HepG2 (cell line): ENCODE data around the gene PRSS12. TPM values are rescaled to one million over a fixed set of nuclear protein-coding genes. Genes with fewer than 3 reads are reported as not detected.

Experiments
- BCL3 ChIP-seq: sonication (generic); formaldehyde crosslinking; IDR thresholded peaks from 2 replicates; pipeline ENCODE4 v1.5.1; 2020; ENCODE audit warnings: mild to moderate bottlenecking, missing genetic modification reagents, moderate library complexity
- FOXK1 ChIP-seq: sonication (generic); formaldehyde crosslinking; IDR thresholded peaks from 2 replicates; pipeline ENCODE4 v1.4.0; 2020; ENCODE audit warnings: low read depth, missing genetic modification reagents, borderline replicate concordance
- NFYB ChIP-seq: sonication (generic); formaldehyde crosslinking; IDR thresholded peaks from 2 replicates; pipeline ENCODE4 v1.4.0; 2020; ENCODE audit warnings: missing genetic modification reagents
- ZGPAT ChIP-seq: IDR thresholded peaks from 2 replicates; pipeline ENCODE4 v1.6.1; 2016; ENCODE audit warnings: mild to moderate bottlenecking
- ZSCAN21 ChIP-seq: sonication (generic); formaldehyde crosslinking; IDR thresholded peaks from 2 replicates; pipeline ENCODE4 v1.8.0; 2022; ENCODE audit warnings: mild to moderate bottlenecking, missing genetic modification reagents, moderate library complexity, borderline replicate concordance
- polyA plus RNA-seq, 8 experiments: library from polyadenylated mRNA; depleted of rRNA in 3 of 8; stranded (reverse) in 7 of 8; unstranded in 1 of 8; fragments of >200 nt; fragmentation: Illumina TruSeq in 4 of 8; extraction: Trizol in 4 of 8; gene quantifications; 2 replicates each; pipeline versions ENCODE4 v1.2.1 to v1.2.3, GENCODE V29; 2011 to 2016; ENCODE audit warnings: low read depth in 4 of 8, missing spikeins in 1 of 8, mixed read lengths in 1 of 8; ENCODE audit not compliant: insufficient read depth in 1 of 8
- total RNA-seq, 5 experiments: library from RNA; depleted of rRNA; stranded (reverse); fragments of >200 nt; fragmentation: Illumina TruSeq; extraction: Trizol; gene quantifications; 2 replicates each; pipeline ENCODE4 v1.2.3, GENCODE V29; 2016; ENCODE audit warnings: low read depth in 1 of 5
- TF ChIP-seq, protein P1 (sequence below): sonication (generic); formaldehyde crosslinking; IDR thresholded peaks from one replicate; pipeline ENCODE4 v1.5.1; 2020; ENCODE audit warnings: mild to moderate bottlenecking, missing genetic modification reagents; ENCODE audit errors: not compliant biosample characterization
- TF ChIP-seq, protein P2 (sequence below): sonication (generic); formaldehyde crosslinking; IDR thresholded peaks from 2 replicates; pipeline ENCODE4 v1.5.1; 2020; ENCODE audit warnings: missing genetic modification reagents, mild to moderate bottlenecking, borderline replicate concordance

PRSS12 gene
- total and polyA plus RNA-seq, 2 of the 13 experiments (the other 11 are each of a cell fraction or from before 2014, with no cell fraction given) = 0.02 TPM; not detected in 1

GRCh38 chr4:118265312-118266144 lies 87.3 kb downstream of the PRSS12 start (continued):
- TF ChIP-seq, protein P1, sequence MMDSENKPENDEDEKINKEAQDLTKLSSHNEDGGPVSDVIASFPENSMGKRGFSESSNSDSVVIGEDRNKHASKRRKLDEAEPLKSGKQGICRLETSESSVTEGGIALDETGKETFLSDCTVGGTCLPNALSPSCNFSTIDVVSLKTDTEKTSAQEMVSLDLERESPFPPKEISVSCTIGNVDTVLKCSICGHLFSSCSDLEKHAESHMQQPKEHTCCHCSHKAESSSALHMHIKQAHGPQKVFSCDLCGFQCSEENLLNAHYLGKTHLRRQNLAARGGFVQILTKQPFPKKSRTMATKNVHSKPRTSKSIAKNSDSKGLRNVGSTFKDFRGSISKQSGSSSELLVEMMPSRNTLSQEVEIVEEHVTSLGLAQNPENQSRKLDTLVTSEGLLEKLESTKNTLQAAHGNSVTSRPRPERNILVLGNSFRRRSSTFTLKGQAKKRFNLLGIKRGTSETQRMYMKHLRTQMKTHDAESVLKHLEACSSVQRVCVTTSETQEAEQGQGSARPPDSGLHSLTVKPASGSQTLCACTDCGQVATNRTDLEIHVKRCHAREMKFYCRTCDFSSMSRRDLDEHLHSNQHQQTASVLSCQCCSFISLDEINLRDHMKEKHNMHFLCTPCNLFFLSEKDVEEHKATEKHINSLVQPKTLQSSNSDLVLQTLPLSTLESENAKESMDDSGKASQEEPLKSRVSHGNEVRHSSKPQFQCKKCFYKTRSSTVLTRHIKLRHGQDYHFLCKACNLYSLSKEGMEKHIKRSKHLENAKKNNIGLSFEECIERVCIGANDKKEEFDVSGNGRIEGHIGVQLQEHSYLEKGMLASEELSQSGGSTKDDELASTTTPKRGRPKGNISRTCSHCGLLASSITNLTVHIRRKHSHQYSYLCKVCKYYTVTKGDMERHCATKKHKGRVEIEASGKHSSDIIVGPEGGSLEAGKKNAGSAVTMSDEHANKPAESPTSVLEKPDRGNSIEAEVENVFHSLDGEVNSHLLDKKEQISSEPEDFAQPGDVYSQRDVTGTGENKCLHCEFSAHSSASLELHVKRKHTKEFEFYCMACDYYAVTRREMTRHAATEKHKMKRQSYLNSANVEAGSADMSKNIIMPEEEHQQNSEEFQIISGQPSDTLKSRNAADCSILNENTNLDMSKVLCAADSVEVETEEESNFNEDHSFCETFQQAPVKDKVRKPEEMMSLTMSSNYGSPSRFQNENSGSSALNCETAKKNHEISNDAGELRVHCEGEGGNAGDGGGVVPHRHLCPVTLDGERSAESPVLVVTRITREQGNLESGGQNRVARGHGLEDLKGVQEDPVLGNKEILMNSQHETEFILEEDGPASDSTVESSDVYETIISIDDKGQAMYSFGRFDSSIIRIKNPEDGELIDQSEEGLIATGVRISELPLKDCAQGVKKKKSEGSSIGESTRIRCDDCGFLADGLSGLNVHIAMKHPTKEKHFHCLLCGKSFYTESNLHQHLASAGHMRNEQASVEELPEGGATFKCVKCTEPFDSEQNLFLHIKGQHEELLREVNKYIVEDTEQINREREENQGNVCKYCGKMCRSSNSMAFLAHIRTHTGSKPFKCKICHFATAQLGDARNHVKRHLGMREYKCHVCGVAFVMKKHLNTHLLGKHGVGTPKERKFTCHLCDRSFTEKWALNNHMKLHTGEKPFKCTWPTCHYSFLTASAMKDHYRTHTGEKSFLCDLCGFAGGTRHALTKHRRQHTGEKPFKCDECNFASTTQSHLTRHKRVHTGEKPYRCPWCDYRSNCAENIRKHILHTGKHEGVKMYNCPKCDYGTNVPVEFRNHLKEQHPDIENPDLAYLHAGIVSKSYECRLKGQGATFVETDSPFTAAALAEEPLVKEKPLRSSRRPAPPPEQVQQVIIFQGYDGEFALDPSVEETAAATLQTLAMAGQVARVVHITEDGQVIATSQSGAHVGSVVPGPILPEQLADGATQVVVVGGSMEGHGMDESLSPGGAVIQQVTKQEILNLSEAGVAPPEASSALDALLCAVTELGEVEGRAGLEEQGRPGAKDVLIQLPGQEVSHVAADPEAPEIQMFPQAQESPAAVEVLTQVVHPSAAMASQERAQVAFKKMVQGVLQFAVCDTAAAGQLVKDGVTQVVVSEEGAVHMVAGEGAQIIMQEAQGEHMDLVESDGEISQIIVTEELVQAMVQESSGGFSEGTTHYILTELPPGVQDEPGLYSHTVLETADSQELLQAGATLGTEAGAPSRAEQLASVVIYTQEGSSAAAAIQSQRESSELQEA (CRISPR knock-in tag) = peak; percentile 25
- TF ChIP-seq FOXK1 (CRISPR knock-in tag) (0 out of 2 replicates have a peak, but pooled peaks have one; percentile 21), ZSCAN21 (CRISPR knock-in tag) (peak; percentile 41; the same call in 1 of the 2 replicates), BCL3 (CRISPR knock-in tag) (peak; percentile 13; the same call in 1 of the 2 replicates), NFYB (CRISPR knock-in tag) (peak; percentile 90), ZGPAT (CRISPR knock-in tag) (0 out of 2 replicates have a peak, but pooled peaks have one; percentile 26)
- TF ChIP-seq, protein P2, sequence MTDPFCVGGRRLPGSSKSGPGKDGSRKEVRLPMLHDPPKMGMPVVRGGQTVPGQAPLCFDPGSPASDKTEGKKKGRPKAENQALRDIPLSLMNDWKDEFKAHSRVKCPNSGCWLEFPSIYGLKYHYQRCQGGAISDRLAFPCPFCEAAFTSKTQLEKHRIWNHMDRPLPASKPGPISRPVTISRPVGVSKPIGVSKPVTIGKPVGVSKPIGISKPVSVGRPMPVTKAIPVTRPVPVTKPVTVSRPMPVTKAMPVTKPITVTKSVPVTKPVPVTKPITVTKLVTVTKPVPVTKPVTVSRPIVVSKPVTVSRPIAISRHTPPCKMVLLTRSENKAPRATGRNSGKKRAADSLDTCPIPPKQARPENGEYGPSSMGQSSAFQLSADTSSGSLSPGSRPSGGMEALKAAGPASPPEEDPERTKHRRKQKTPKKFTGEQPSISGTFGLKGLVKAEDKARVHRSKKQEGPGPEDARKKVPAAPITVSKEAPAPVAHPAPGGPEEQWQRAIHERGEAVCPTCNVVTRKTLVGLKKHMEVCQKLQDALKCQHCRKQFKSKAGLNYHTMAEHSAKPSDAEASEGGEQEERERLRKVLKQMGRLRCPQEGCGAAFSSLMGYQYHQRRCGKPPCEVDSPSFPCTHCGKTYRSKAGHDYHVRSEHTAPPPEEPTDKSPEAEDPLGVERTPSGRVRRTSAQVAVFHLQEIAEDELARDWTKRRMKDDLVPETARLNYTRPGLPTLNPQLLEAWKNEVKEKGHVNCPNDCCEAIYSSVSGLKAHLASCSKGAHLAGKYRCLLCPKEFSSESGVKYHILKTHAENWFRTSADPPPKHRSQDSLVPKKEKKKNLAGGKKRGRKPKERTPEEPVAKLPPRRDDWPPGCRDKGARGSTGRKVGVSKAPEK = 0 out of 2 replicates have a peak, but pooled peaks have one; percentile 41
